GM12874 (cell line): ENCODE data around the gene UPF2.

Experiments used
- CTCF ChIP-seq: IDR thresholded peaks from 2 replicates; pipeline ENCODE4 v1.5.1; 2011; ENCODE audit warnings: low read depth, mild to moderate bottlenecking, control low read depth, low read length, moderate library complexity; ENCODE audit not compliant: insufficient read depth

UPF2 gene

GRCh38 chr10:11950325-11951018 is 92.1 kb downstream of the UPF2 start:
- no peak for TF ChIP-seq CTCF

GRCh38 chr10:11949152-11949551 is 93.5 kb downstream of the UPF2 start:
- TF ChIP-seq CTCF, result no peak

- TF ChIP-seq CTCF, result no peak
Observed at GRCh38 chr10:11946652-11947051, 96.0 kb downstream of the UPF2 start.

- TF ChIP-seq CTCF, result no peak
Observed at GRCh38 chr10:11936389-11937152, 106.0 kb downstream of the UPF2 start.

GRCh38 chr10:11934262-11934661 is 108.3 kb downstream of the UPF2 start:
- TF ChIP-seq CTCF, result no peak

- TF ChIP-seq CTCF, result no peak
Observed at GRCh38 chr10:11933577-11934223, 108.9 kb downstream of the UPF2 start.

GRCh38 chr10:11931038-11931437 is 111.6 kb downstream of the UPF2 start:
- TF ChIP-seq CTCF, result no peak
